HepG2 (cell line): ENCODE data around the gene BFAR. TPM values are rescaled to one million over a fixed set of nuclear protein-coding genes. Genes with fewer than 3 reads are reported as not detected.

Source experiments
- ZMAT3 ChIP-seq: sonication (generic); formaldehyde crosslinking; conservative IDR thresholded peaks from 2 replicates; pipeline ENCODE4 v1.7.0; 2021; ENCODE audit warnings: missing genetic modification reagents
- ZNF264 ChIP-seq: sonication (generic); formaldehyde crosslinking; IDR thresholded peaks from 2 replicates; pipeline ENCODE4 v1.4.0; 2020; ENCODE audit warnings: missing genetic modification reagents
- ZNF747 ChIP-seq: sonication (generic); formaldehyde crosslinking; IDR thresholded peaks from 2 replicates; pipeline ENCODE4 v1.8.1; 2023; ENCODE audit warnings: missing genetic modification reagents, mild to moderate bottlenecking, borderline replicate concordance
- polyA plus RNA-seq, 8 experiments: library from polyadenylated mRNA; depleted of rRNA in 3 of 8; stranded (reverse) in 7 of 8; unstranded in 1 of 8; fragments of >200 nt; fragmentation: Illumina TruSeq in 4 of 8; extraction: Trizol in 4 of 8; gene quantifications; 2 replicates each; pipeline versions ENCODE4 v1.2.1 to v1.2.3, GENCODE V29; 2011 to 2016; ENCODE audit warnings: low read depth in 4 of 8, missing spikeins in 1 of 8, mixed read lengths in 1 of 8; ENCODE audit not compliant: insufficient read depth in 1 of 8
- total RNA-seq, 5 experiments: library from RNA; depleted of rRNA; stranded (reverse); fragments of >200 nt; fragmentation: Illumina TruSeq; extraction: Trizol; gene quantifications; 2 replicates each; pipeline ENCODE4 v1.2.3, GENCODE V29; 2016; ENCODE audit warnings: low read depth in 1 of 5
- TF ChIP-seq, protein P1 (sequence below): sonication (generic); formaldehyde crosslinking; IDR thresholded peaks from 2 replicates; pipeline ENCODE4 v1.9.0; 2021; ENCODE audit warnings: mild to moderate bottlenecking, missing genetic modification reagents
- TF ChIP-seq, protein P2 (sequence below): sonication (generic); formaldehyde crosslinking; conservative IDR thresholded peaks from 2 replicates; pipeline ENCODE4 v1.8.1; 2023; ENCODE audit warnings: missing genetic modification reagents

The BFAR gene
- total and polyA plus RNA-seq, 2 of the 13 experiments (the other 11 are each of a cell fraction or from before 2014, with no cell fraction given): 96.9 to 120 TPM

GRCh38 chr16:14682121-14682520, 49.4 kb downstream of the BFAR start (continued):
- TF ChIP-seq, protein P1, sequence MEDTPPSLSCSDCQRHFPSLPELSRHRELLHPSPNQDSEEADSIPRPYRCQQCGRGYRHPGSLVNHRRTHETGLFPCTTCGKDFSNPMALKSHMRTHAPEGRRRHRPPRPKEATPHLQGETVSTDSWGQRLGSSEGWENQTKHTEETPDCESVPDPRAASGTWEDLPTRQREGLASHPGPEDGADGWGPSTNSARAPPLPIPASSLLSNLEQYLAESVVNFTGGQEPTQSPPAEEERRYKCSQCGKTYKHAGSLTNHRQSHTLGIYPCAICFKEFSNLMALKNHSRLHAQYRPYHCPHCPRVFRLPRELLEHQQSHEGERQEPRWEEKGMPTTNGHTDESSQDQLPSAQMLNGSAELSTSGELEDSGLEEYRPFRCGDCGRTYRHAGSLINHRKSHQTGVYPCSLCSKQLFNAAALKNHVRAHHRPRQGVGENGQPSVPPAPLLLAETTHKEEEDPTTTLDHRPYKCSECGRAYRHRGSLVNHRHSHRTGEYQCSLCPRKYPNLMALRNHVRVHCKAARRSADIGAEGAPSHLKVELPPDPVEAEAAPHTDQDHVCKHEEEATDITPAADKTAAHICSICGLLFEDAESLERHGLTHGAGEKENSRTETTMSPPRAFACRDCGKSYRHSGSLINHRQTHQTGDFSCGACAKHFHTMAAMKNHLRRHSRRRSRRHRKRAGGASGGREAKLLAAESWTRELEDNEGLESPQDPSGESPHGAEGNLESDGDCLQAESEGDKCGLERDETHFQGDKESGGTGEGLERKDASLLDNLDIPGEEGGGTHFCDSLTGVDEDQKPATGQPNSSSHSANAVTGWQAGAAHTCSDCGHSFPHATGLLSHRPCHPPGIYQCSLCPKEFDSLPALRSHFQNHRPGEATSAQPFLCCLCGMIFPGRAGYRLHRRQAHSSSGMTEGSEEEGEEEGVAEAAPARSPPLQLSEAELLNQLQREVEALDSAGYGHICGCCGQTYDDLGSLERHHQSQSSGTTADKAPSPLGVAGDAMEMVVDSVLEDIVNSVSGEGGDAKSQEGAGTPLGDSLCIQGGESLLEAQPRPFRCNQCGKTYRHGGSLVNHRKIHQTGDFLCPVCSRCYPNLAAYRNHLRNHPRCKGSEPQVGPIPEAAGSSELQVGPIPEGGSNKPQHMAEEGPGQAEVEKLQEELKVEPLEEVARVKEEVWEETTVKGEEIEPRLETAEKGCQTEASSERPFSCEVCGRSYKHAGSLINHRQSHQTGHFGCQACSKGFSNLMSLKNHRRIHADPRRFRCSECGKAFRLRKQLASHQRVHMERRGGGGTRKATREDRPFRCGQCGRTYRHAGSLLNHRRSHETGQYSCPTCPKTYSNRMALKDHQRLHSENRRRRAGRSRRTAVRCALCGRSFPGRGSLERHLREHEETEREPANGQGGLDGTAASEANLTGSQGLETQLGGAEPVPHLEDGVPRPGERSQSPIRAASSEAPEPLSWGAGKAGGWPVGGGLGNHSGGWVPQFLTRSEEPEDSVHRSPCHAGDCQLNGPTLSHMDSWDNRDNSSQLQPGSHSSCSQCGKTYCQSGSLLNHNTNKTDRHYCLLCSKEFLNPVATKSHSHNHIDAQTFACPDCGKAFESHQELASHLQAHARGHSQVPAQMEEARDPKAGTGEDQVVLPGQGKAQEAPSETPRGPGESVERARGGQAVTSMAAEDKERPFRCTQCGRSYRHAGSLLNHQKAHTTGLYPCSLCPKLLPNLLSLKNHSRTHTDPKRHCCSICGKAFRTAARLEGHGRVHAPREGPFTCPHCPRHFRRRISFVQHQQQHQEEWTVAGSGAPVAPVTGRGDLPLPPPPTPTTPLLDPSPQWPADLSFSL (CRISPR knock-in tag): no peak
- TF ChIP-seq, protein P2, sequence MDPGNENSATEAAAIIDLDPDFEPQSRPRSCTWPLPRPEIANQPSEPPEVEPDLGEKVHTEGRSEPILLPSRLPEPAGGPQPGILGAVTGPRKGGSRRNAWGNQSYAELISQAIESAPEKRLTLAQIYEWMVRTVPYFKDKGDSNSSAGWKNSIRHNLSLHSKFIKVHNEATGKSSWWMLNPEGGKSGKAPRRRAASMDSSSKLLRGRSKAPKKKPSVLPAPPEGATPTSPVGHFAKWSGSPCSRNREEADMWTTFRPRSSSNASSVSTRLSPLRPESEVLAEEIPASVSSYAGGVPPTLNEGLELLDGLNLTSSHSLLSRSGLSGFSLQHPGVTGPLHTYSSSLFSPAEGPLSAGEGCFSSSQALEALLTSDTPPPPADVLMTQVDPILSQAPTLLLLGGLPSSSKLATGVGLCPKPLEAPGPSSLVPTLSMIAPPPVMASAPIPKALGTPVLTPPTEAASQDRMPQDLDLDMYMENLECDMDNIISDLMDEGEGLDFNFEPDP (CRISPR knock-in tag): no peak
- TF ChIP-seq ZMAT3 (no peak), ZNF747 (CRISPR knock-in tag) (no peak), ZNF264 (CRISPR knock-in tag) (no peak)
- TF ChIP-seq, all 625 proteins: peak for 0
